ENCODE results near the gene DDT. TPM values are rescaled to one million over a fixed set of nuclear protein-coding genes. Genes with fewer than 3 reads are reported as not detected.
"Not testable (repeated sequence)": the region's sequence is repeated elsewhere in the genome, so short reads cannot be mapped to it uniquely, and the experiment has no call there.

The DDT gene
- total RNA-seq, 2 experiments from 2014 or later: 121 to 128 TPM

- DNase-seq (no peak), ATAC-seq (no peak)
- Mint-ChIP-seq H3K27ac (no peak within 1 kb of the TSS), H3K36me3 (no peaks in the 10 kb centered on the region), H3K9me3 (ENCODE audit: low read depth) (peaks cover 2% of the 10 kb centered on the region), H3K27me3 (no peaks in the 10 kb centered on the region), H3K4me1 (peaks cover 2% of the 10 kb centered on the region), H3K4me3 (no peak within 1 kb of the TSS)
- CTCF ChIA-PET: no interaction called here
Observed at GRCh38 chr22:24005201-24005600, 31.0 kb upstream of the DDT start, which contains the start of gene GSTT4. GSTT4 (minus strand) TSS chr22:24005453; CDS start chr22:24005356, 97 bp downstream.

GRCh38 chr22:24003887-24004286, 29.6 kb upstream of the DDT start:
- Mint-ChIP-seq H3K27me3 (no peaks in the 10 kb centered on the region), H3K4me3 (no peak overlapping the region), H3K27ac (no peak overlapping the region), H3K4me1 (no peaks in the 10 kb centered on the region), H3K36me3 (no peaks in the 10 kb centered on the region), H3K9me3 (ENCODE audit: low read depth) (no peaks in the 10 kb centered on the region)
- DNase-seq (no peak), ATAC-seq (no peak)
- CTCF ChIA-PET: interaction anchor here (1.2 kb wide), 1 partner anchor 151 kb away, joined by 3 read pairs; no protein-coding TSS in a partner anchor

DNA sequence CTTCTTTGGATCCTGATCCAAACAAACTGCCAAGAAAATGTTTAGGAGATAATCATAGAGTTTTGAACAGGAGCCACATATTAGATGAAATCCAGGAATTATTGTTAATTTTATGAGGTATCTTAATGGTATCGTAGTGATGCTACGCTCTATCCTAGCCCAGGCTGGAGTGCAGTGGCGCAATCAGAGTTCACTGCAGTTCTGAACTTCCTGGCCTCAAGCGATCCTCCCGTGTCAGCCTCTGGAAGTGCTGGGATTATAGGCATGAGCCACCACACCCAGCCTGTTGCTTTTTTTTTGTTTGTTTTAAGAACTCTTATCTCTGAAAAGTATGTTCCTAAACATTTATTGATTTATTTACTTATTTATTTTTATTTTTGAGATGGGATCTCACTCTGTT, 28.6 kb upstream of the DDT start:
- Mint-ChIP-seq H3K27ac (no peak overlapping the region), H3K9me3 (ENCODE audit: low read depth) (no peaks in the 10 kb centered on the region), H3K36me3 (no peaks in the 10 kb centered on the region), H3K27me3 (peaks cover under 1% of the 10 kb centered on the region), H3K4me3 (no peak overlapping the region), H3K4me1 (no peaks in the 10 kb centered on the region)
- DNase-seq: no peak
- ATAC-seq: no peak
- CTCF ChIA-PET: no interaction called here

GRCh38 chr22:24002272-24002671, 28.0 kb upstream of the DDT start:
- no peak overlapping the region for H3K4me3 Mint-ChIP-seq
- no peaks in the 10 kb centered on the region for H3K9me3 Mint-ChIP-seq (ENCODE audit: low read depth)
- no peak for ATAC-seq
- H3K4me1 Mint-ChIP-seq: peaks cover 2% of the 10 kb centered on the region
- H3K27ac Mint-ChIP-seq: no peak overlapping the region
- H3K36me3 Mint-ChIP-seq: no peaks in the 10 kb centered on the region
- CTCF ChIA-PET: no interaction called here
- DNase-seq: no peak
- H3K27me3 Mint-ChIP-seq: peaks cover 5% of the 10 kb centered on the region

GRCh38 chr22:24001314-24001713, 27.1 kb upstream of the DDT start:
- no peak overlapping the region for H3K27ac Mint-ChIP-seq
- no peak overlapping the region for H3K4me3 Mint-ChIP-seq
- DNase-seq: no peak
- CTCF ChIA-PET: interaction anchor here (0.8 kb wide), 1 partner anchor 57 kb away, joined by 3 read pairs; no protein-coding TSS in a partner anchor
- H3K27me3 Mint-ChIP-seq: peaks cover 6% of the 10 kb centered on the region
- ATAC-seq: no peak
- peaks cover 2% of the 10 kb centered on the region for H3K4me1 Mint-ChIP-seq
- no peaks in the 10 kb centered on the region for H3K36me3 Mint-ChIP-seq
- H3K9me3 Mint-ChIP-seq (ENCODE audit: low read depth): no peaks in the 10 kb centered on the region

DNA sequence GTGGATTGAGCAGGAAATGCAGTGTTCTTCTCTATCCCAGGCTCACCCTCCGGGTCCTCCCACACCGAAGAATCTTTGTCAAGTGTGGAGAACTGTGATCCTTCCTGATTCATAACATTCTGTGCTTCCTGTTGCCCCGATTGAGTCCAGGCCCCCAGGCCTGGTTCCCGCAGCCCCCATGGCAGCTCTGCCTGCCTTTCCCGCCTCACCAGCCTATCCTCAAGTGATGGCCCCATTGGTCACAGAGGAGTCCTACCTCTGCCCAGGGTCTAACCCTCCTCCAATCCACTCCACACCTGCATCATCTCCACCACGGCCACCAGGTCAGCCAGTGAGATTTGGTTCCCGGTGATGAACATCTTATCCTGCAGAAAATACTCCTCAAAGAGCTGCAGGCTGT, 25.5 kb upstream of the DDT start:
- peaks cover 11% of the 10 kb centered on the region for H3K27me3 Mint-ChIP-seq
- DNase-seq; H3K9me3 Mint-ChIP-seq (ENCODE audit: low read depth); CTCF ChIA-PET; ATAC-seq; H3K36me3 Mint-ChIP-seq; H3K4me1 Mint-ChIP-seq; H3K27ac Mint-ChIP-seq; H3K4me3 Mint-ChIP-seq: not testable (repeated sequence)

DNA sequence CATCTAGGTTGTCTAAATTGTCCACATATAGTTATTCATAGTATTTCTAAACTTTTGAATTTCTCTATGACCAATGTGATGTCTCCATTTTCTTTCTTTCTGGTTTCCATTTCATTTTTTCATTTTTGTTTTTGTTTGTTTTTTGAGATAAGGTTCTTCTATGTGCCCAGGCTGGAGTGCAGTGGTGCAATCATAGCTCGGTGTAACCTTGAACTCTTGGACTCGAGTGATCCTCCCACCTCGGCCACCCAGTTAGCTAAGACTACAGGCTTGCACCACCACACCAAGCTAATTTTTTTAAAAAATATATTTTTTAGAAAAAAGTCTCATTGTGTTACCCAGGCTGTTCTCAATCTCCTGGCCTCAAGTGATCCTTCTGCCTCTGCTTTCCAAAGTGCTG, 22.9 kb upstream of the DDT start:
- DNase-seq (no peak), ATAC-seq (no peak)
- H3K27ac Mint-ChIP-seq: no peak overlapping the region
- peaks cover 11% of the 10 kb centered on the region for H3K27me3 Mint-ChIP-seq
- H3K36me3 Mint-ChIP-seq: no peaks in the 10 kb centered on the region
- no peak overlapping the region for H3K4me3 Mint-ChIP-seq
- H3K4me1 Mint-ChIP-seq: peaks cover 2% of the 10 kb centered on the region
- CTCF ChIA-PET: no interaction called here
- no peaks in the 10 kb centered on the region for H3K9me3 Mint-ChIP-seq (ENCODE audit: low read depth)

- DNase-seq; H3K4me1 Mint-ChIP-seq; H3K27ac Mint-ChIP-seq; H3K9me3 Mint-ChIP-seq (ENCODE audit: low read depth); ATAC-seq; H3K4me3 Mint-ChIP-seq; H3K36me3 Mint-ChIP-seq: not testable (repeated sequence)
- H3K27me3 Mint-ChIP-seq: peaks cover 11% of the 10 kb centered on the region
- CTCF ChIA-PET: interaction anchor here (1.4 kb wide), 1 partner anchor 13 kb away, joined by 3 read pairs; no protein-coding TSS in a partner anchor
Observed at GRCh38 chr22:23993581-23994177, 19.4 kb upstream of the DDT start.

GRCh38 chr22:23993080-23993479, 18.8 kb upstream of the DDT start:
- not testable (repeated sequence) for H3K4me3 Mint-ChIP-seq; ATAC-seq; H3K27ac Mint-ChIP-seq; H3K9me3 Mint-ChIP-seq (ENCODE audit: low read depth); H3K36me3 Mint-ChIP-seq; DNase-seq; H3K4me1 Mint-ChIP-seq
- CTCF ChIA-PET: interaction anchor here (1.4 kb wide), 1 partner anchor 14 kb away, joined by 3 read pairs; no protein-coding TSS in a partner anchor
- peaks cover 11% of the 10 kb centered on the region for H3K27me3 Mint-ChIP-seq

- H3K27me3 Mint-ChIP-seq; H3K4me3 Mint-ChIP-seq; DNase-seq; H3K4me1 Mint-ChIP-seq; H3K36me3 Mint-ChIP-seq; H3K9me3 Mint-ChIP-seq (ENCODE audit: low read depth); H3K27ac Mint-ChIP-seq; CTCF ChIA-PET: not testable (repeated sequence)
- ATAC-seq: peak; percentile 20
Observed at GRCh38 chr22:23989583-23990244, 15.5 kb upstream of the DDT start.

DNA sequence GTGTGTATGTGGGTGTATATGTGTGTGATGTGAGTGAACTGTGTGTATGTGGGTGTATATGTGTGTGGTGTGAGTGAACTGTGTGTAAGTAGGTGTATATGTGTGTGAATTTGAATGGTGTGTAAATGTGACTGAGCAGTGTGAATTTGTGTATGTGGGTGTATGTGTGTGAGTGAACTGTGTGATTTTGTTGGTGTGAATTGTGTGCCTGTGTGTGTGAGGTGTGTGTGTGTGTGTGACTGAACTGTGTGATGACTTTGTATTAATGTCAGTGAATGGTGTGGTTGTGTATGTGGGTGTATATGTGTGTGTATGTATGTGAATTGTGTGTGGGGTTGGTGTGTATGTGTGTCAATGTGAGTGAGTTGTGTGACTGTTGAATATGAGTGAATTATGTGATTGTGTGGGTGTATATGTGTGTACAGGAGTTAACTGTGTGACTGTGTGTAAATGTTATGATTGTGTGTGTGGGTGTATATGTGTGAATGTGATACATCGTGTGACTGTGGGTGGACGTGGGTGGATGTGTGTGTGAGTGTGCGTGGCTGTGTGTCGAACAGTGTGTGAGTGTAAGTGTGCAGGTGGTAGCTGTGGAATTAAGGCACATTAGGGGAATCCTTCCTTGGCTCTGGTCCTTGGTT, 12.4 kb upstream of the DDT start:
- H3K9me3 Mint-ChIP-seq (ENCODE audit: low read depth); DNase-seq; ATAC-seq; CTCF ChIA-PET; H3K4me1 Mint-ChIP-seq; H3K4me3 Mint-ChIP-seq; H3K27ac Mint-ChIP-seq; H3K27me3 Mint-ChIP-seq; H3K36me3 Mint-ChIP-seq: not testable (repeated sequence)

DNA sequence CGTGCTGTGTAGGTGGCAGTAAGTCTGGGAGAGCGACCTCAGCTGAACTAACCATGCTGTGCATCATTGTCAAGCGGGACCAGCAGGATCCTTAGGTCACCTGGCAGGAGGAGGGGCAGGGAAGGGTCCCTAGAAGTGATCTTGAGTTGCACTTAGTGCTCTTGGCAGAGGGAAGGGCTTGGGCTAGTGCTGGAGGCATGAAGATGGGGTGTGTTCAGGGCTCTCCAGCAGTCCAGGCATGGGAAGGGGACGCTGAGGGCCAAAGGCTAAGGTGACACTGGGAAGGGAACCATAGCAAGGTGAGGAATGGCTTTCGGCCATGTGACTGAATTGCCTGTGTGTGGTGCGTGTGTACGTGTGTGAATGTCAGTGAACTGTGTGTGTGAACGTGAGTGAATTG, 11.8 kb upstream of the DDT start:
- H3K4me1 Mint-ChIP-seq; H3K4me3 Mint-ChIP-seq; DNase-seq; CTCF ChIA-PET; H3K27me3 Mint-ChIP-seq; ATAC-seq; H3K9me3 Mint-ChIP-seq (ENCODE audit: low read depth); H3K36me3 Mint-ChIP-seq; H3K27ac Mint-ChIP-seq: not testable (repeated sequence)

DNA sequence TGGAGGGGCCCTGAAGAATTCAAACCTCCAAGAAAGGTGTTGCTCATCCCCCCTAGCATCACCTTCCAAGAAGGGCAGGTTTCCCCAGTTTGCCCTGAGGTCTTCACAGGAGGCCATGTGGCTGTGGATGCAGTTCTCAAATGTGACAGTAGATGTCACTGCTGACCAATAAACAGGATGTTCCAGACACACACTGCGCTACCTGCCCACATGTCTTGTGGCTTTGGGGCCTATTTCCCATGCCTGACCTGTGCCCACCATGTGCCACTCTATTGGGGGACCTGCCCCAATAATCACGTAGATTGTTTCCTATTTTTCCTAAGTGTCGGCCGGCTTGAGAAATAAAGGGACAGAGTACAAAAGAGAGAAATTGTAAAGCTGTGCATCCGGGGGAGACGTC, 10.2 kb upstream of the DDT start:
- DNase-seq: no peak
- Mint-ChIP-seq H3K9me3 (ENCODE audit: low read depth) (no peaks in the 10 kb centered on the region), H3K27me3 (no peaks in the 10 kb centered on the region), H3K4me1 (no peaks in the 10 kb centered on the region), H3K4me3 (no peak overlapping the region), H3K36me3 (no peaks in the 10 kb centered on the region), H3K27ac (no peak overlapping the region)
- CTCF ChIA-PET: no interaction called here
- no peak for ATAC-seq

DNA sequence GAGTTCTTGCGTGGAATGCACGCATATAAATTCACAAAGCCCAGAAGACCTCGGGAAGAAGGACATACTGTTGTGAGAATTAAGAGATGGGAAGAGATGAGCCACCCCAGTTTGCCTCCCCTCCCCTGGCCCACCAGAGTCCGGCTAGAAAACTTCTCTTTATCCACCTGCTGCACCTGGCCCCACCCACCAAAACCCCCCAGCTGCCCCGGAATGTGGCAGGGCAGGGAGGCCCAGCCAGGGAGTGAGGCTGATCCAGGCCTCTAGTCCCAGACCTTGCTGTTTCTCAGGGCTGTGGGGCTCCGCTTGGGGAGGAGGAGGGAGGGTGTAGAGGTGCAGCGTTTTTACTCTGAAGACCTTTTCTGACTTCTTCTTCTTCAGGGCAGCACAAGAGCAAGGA, 6.3 kb upstream of the DDT start:
- CTCF ChIA-PET; DNase-seq; H3K27me3 Mint-ChIP-seq; H3K4me3 Mint-ChIP-seq; H3K9me3 Mint-ChIP-seq (ENCODE audit: low read depth); H3K36me3 Mint-ChIP-seq; ATAC-seq; H3K27ac Mint-ChIP-seq; H3K4me1 Mint-ChIP-seq: not testable (repeated sequence)
